AG10803 (cell line): Measurements from ENCODE around the gene INO80E.

ENCODE experiments used
- DNase-seq: peaks from one replicate; pipeline ENCODE4 v3.0.0; 2010; ENCODE audit warnings: low read depth
- H3K4me3 ChIP-seq: 2 replicates; pipeline ENCODE4 v1.5.1; 2011; ENCODE audit warnings: mild to moderate bottlenecking, low read length, control low read depth
- TF ChIP-seq, protein P1 (sequence below): conservative IDR thresholded peaks from 2 replicates; pipeline ENCODE4 v1.5.1; 2011; ENCODE audit warnings: mild to moderate bottlenecking, low read length, control low read depth, inconsistent platforms

Gene INO80E

DNA sequence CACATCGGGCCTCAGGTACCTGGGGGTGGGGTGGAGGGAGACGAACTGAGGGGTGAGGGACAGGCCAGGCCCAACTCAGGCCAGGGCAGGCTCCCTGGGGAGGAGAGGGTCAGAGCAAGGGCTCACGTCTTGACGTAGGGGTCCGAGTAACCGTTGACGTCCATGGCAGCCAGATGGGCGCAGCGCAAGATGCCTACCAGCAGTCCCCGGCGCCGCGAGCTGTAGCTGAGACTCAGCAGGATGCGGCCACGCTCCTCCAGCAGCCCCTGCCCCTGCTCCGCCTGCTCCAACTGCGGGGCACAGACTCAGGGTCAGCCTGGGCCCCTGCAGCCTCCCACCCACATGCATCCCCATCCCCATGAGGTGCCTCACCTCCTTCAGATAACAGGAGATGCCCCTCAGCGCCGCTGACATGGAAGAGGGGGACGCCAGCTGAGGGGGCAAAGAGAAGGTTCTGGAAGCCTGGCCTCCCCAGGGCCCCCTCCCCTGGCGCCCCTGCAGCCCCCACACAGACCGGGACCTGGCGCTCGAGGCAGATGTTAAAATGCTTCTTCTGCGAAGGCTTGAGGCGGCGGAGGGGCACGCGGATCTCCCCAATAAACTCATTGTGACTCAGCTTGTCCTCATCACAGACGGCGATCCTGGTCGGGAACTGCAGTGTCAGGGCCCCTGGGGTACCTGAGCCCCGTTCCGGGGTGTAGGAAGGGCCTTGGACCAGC, 10.8 kb downstream of the INO80E start:
- no peak overlapping the region for H3K4me3 ChIP-seq
- no peak for DNase-seq
- TF ChIP-seq, protein P1, sequence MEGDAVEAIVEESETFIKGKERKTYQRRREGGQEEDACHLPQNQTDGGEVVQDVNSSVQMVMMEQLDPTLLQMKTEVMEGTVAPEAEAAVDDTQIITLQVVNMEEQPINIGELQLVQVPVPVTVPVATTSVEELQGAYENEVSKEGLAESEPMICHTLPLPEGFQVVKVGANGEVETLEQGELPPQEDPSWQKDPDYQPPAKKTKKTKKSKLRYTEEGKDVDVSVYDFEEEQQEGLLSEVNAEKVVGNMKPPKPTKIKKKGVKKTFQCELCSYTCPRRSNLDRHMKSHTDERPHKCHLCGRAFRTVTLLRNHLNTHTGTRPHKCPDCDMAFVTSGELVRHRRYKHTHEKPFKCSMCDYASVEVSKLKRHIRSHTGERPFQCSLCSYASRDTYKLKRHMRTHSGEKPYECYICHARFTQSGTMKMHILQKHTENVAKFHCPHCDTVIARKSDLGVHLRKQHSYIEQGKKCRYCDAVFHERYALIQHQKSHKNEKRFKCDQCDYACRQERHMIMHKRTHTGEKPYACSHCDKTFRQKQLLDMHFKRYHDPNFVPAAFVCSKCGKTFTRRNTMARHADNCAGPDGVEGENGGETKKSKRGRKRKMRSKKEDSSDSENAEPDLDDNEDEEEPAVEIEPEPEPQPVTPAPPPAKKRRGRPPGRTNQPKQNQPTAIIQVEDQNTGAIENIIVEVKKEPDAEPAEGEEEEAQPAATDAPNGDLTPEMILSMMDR = no peak

DNA sequence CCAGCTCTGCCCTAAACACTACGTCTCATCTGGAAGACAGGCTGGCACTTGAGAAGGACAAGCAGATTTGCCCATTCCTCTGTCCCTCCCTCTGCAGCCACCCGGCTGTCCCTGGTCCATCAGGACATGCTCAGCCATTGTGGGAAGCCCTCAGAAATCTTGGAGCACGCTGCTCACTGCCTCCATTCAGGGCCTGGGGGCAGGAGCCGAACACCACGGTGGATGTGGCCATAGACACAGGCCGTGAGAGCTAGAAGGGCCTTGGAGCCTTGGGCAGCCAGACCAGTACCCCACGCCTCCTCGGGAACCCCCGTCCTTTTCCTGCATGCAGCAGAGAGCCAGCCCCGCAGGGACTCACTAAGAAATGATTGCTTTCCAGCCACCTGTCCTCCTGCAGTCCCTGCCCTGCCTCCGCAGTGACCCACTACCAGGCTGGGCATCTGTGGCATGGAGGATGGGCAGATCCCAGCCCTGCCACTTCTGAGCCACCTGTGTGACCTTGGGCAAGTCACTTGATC, 11.4 kb downstream of the INO80E start:
- TF ChIP-seq, protein P1 = no peak
- no peak overlapping the region for H3K4me3 ChIP-seq
- DNase-seq = no peak

DNA sequence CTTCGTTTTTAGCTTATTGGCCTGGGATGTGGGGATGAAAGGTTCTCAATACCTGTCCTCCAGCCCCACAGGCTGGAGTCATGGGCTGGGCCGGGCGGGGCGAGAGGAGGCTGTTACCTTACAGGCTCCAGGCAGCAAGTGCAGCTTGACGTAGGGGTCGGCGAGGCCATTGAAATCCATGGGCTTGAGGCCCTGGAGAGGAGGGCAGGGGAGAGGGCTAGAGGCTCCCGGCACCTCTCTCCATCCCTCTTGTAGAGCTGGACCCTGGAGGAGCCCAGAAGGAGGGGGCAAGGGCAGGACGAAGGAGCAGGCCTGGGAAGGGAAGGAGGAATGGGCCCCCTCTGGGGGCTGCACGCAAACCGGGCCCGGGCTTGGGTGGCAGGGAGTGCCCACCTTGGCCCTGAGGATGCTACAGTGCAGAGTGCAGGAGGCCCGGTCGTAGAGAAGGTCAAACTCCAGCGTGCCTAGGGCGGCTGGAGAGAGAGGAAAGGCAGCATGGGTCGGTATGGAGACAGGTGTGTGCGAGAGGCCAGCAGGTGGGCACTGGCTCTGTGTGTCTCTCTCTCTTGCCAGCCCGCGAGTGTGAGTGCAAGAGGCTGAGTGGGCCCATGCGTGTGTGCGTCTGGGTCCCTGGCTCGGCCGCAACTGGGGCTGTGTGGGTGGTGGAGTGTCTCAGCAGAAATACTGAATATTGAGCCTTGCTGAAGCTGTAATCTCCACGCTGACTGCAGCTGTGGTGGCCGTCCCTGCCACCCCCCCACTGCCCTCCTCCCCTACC, 13.2 kb downstream of the INO80E start:
- TF ChIP-seq, protein P1 = no peak
- H3K4me3 ChIP-seq = no peak overlapping the region
- DNase-seq = no peak

DNA sequence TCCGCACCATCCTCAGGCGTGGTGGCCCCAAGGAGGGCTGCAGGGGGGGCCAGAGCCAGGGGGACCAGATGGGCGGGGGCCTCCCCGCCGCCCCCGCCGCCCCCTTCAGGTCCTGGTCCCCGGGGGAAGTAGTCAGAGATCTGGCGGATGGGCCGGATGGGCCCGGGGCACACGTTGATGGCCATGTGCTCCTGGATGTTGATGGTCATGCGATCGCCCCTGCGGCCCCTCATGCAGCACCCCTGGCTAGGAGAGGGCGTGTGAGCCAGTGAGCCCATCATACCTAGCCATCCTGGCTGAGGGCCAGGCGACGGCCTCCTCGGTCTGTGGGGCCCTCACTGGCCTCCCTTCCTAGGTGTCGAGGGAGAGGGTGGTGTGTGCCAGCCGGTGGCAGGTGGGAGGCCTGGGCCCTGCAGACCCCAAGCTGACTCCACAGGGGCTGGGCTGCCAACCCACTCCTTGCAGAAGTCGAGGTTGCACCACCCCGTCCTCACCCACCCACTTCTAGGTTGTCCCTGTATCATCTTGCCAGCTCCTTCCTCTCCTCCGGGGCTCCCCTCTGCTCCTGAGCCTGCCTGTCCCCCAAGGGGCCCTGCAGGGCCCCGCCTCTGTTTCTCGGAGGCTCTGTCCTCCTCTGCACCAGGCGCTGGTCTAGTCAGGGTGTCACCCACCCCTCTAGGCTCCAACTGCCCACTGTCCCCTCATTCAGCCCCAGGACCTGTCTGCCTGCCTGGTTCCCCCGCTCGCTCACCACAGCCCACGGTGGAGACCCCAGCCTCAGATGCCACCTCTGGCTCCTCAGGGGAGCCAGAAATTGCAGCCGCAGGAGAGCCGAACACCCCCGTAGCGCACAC, 14.2 kb downstream of the INO80E start:
- no peak overlapping the region for H3K4me3 ChIP-seq
- TF ChIP-seq, protein P1 = no peak
- no peak for DNase-seq

DNA sequence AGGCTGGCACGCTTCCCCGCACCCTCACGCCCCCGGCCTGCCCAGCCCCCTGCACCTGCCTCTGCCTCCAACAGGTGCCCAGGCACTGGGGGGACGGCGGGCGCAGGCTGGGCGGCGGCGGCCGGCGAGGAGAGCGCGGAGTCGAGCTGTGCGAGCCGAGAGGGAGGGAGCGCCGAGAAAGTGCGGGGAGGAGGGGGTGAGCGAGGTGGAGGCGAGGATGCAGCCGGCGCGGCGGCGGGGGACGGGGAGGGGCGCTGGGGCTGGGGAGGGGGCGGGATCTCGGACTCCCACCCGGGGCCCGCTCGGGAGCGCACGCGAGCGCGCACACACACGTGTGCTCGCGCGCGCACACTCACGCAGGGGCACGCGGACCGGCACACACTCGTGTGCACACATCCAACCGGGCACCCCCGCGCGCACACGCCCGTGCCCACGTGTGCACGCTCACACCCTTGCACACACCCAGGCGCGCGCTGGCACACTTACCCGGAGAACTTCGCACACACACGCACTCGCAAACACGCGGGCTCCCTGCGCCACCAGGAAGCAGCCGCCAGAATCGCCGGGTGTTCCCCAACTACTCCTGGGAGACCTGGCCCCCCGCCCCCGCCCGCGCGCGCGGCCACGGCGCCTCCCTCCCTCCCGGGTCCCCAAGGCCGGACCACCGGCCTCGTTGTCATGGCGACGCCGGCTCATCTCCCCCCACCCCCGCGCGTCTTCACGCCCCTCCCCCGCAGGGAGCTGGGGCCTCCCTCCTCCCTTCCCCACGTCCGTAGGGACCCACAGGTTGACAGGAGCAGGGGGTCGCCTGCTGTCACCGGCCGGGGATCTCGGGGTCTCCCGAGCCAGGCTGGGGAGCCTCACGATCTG, 15.0 kb downstream of the INO80E start, which contains the start of gene DOC2A:
Gene DOC2A (minus strand): TSS at position 184 of the 870 bp plus-strand sequence. CDS start 805 bp downstream, outside the sequence.
- TF ChIP-seq, protein P1 = no peak
- no peak for DNase-seq
- peak within 1 kb of the TSS; percentile 36 for H3K4me3 ChIP-seq
